CD4-positive, alpha-beta memory T cell (primary cell): ENCODE measurements around the gene LAYN. TPM values are rescaled to one million over a fixed set of nuclear protein-coding genes. Genes with fewer than 3 reads are reported as not detected.

ENCODE experiments used
- CTCF ChIA-PET: fragments of 350-600 bp; sonication (Branson Sonifier 250); formaldehyde crosslinking; loops from one replicate; lab custom pipeline; 2021; ENCODE audit warnings: inconsistent platforms; ENCODE audit not compliant: partially characterized antibody; lab: Charles Lee
- POLR2A ChIA-PET: fragments of 350-600 bp; sonication (Branson Sonifier 250); formaldehyde crosslinking; loops from one replicate; lab custom pipeline; 2021; ENCODE audit not compliant: partially characterized antibody; lab: Charles Lee
- DNase-seq, 5 donors: peaks; one replicate each; pipeline versions ENCODE4 v3.0.0 to v3.0.0-alpha.2; 2020 to 2022; ENCODE audit warnings: mixed read lengths in 1 of 5
- H3K27ac ChIP-seq: one replicate; pipeline ENCODE4 v1.7.0; 2013; ENCODE audit warnings: low read depth, low read length
- H3K27me3 ChIP-seq: 2 replicates; pipeline ENCODE4 v1.7.0; 2013; ENCODE audit warnings: mild to moderate bottlenecking, low read length, moderate library complexity; ENCODE audit not compliant: insufficient read depth
- H3K36me3 ChIP-seq: 2 replicates; pipeline ENCODE4 v1.7.0; 2013; ENCODE audit warnings: mild to moderate bottlenecking, low read length, moderate library complexity; ENCODE audit not compliant: insufficient read depth
- H3K4me1 ChIP-seq: 2 replicates; pipeline ENCODE4 v1.7.0; 2013; ENCODE audit warnings: mild to moderate bottlenecking, low read length, moderate library complexity; ENCODE audit not compliant: insufficient read depth
- H3K4me3 ChIP-seq, 2 donors: one replicate each; pipeline ENCODE4 v1.7.0; 2013; ENCODE audit warnings: low read length in 2 of 2, mild to moderate bottlenecking in 1 of 2
- H3K9me3 ChIP-seq, 2 donors: one replicate each; pipeline ENCODE4 v1.7.0; 2013; ENCODE audit warnings: low read length in 2 of 2, control low read depth in 1 of 2; ENCODE audit not compliant: control insufficient read depth in 1 of 2
- H3K27ac Mint-ChIP-seq, 7 donors: one replicate each; pipeline ENCODE4 v1.8.0; 2020 to 2021; ENCODE audit warnings: mixed read lengths in 7 of 7, mild to moderate bottlenecking in 6 of 7, inconsistent platforms in 3 of 7, moderate library complexity in 3 of 7
- H3K27me3 Mint-ChIP-seq, 2 donors: one replicate each; pipeline ENCODE4 v1.8.0; 2020 to 2021; ENCODE audit warnings: mixed read lengths in 2 of 2
- H3K36me3 Mint-ChIP-seq, 2 donors: one replicate each; pipeline ENCODE4 v1.8.0; 2020 to 2021; ENCODE audit warnings: mixed read lengths in 2 of 2, inconsistent platforms in 1 of 2, mild to moderate bottlenecking in 1 of 2
- H3K4me1 Mint-ChIP-seq, 4 donors: one replicate each; pipeline ENCODE4 v1.8.0; 2020 to 2021; ENCODE audit warnings: mixed read lengths in 4 of 4, mild to moderate bottlenecking in 1 of 4
- H3K4me3 Mint-ChIP-seq, 8 donors: one replicate each; pipeline ENCODE4 v1.8.0; 2020 to 2021; ENCODE audit warnings: mixed read lengths in 8 of 8, mild to moderate bottlenecking in 7 of 8, moderate library complexity in 6 of 8, inconsistent platforms in 3 of 8
- H3K9me3 Mint-ChIP-seq, 8 donors: one replicate each; pipeline ENCODE4 v1.8.0; 2020 to 2021; ENCODE audit warnings: mixed read lengths in 8 of 8, mild to moderate bottlenecking in 5 of 8, inconsistent platforms in 3 of 8, moderate library complexity in 1 of 8
- intact Hi-C: fragments of 100-400 bp; cut with micrococcal nuclease; formaldehyde crosslinking; loops from one replicate; pipeline ENCODE4 v1.15.1; 2023
- polyA plus RNA-seq, 2 donors: library from polyadenylated mRNA; unstranded; fragments of 300-500 nt; fragmentation: Illumina TruSeq; gene quantifications; one replicate each; pipeline ENCODE4 v1.2.3, GENCODE V29; 2021
- total RNA-seq, 2 experiments: library from RNA; stranded (reverse); gene quantifications; one replicate each; pipeline ENCODE4 v1.2.3, GENCODE V29; 2021

Gene LAYN
- total and polyA plus RNA-seq, 4 experiments from 2014 or later = not detected

GRCh38 chr11:111522426-111522825, 18.1 kb upstream of the LAYN start:
- no peak overlapping the region for H3K4me3 ChIP-seq
- no peaks in the 10 kb centered on the region for H3K9me3 ChIP-seq
- intact Hi-C loops = no loop called here

GRCh38 chr11:111523343-111523742, 17.2 kb upstream of the LAYN start:
- Mint-ChIP-seq H3K36me3 (no peaks in the 10 kb centered on the region), H3K27ac (no peak overlapping the region), H3K4me1 (peaks cover 0 to under 1% (median 0%) of the 10 kb centered on the region in 4 donors), H3K9me3 (no peaks in the 10 kb centered on the region), H3K4me3 (no peak overlapping the region), H3K27me3 (peaks cover 10 to 11% of the 10 kb centered on the region in 2 donors)
- DNase-seq = no peak
- H3K9me3 ChIP-seq = no peaks in the 10 kb centered on the region
- H3K27me3 ChIP-seq = no peaks in the 10 kb centered on the region
- POLR2A ChIA-PET = no interaction called here
- H3K27ac ChIP-seq = no peak overlapping the region
- no peaks in the 10 kb centered on the region for H3K36me3 ChIP-seq
- intact Hi-C loops = no loop called here
- H3K4me3 ChIP-seq = no peak overlapping the region
- H3K4me1 ChIP-seq = no peaks in the 10 kb centered on the region
- CTCF ChIA-PET = no interaction called here

More at GRCh38 chr11:111522426-111522825, 18.1 kb upstream of the LAYN start:
- H3K27ac ChIP-seq = no peak overlapping the region
- no peak overlapping the region for H3K27ac Mint-ChIP-seq
- ChIA-PET POLR2A (no interaction called here), CTCF (no interaction called here)
- H3K27me3 Mint-ChIP-seq = peaks cover 11% of the 10 kb centered on the region in 2 donors
- no peaks in the 10 kb centered on the region for H3K27me3 ChIP-seq
- H3K4me3 Mint-ChIP-seq = no peak overlapping the region
- no peak for DNase-seq
- H3K4me1 Mint-ChIP-seq = no peaks in the 10 kb centered on the region
- no peaks in the 10 kb centered on the region for H3K36me3 ChIP-seq
- no peaks in the 10 kb centered on the region for H3K9me3 Mint-ChIP-seq
- H3K36me3 Mint-ChIP-seq = no peaks in the 10 kb centered on the region
- no peaks in the 10 kb centered on the region for H3K4me1 ChIP-seq

GRCh38 chr11:111524056-111524455, 16.5 kb upstream of the LAYN start:
- Histone ChIP-seq H3K4me3 (no peak overlapping the region), H3K27ac (no peak overlapping the region), H3K36me3 (no peaks in the 10 kb centered on the region), H3K4me1 (peaks cover 5% of the 10 kb centered on the region), H3K9me3 (no peaks in the 10 kb centered on the region), H3K27me3 (no peaks in the 10 kb centered on the region)
- H3K9me3 Mint-ChIP-seq = no peaks in the 10 kb centered on the region
- H3K4me1 Mint-ChIP-seq = peaks cover 3 to 7% (median 5%) of the 10 kb centered on the region in 4 donors
- ChIA-PET CTCF (no interaction called here), POLR2A (no interaction called here)
- intact Hi-C loops = no loop called here
- DNase-seq = no peak
- H3K36me3 Mint-ChIP-seq = no peaks in the 10 kb centered on the region
- no peak overlapping the region for H3K27ac Mint-ChIP-seq
- H3K4me3 Mint-ChIP-seq = no peak overlapping the region
- peaks cover 10 to 11% of the 10 kb centered on the region in 2 donors for H3K27me3 Mint-ChIP-seq

- no peaks in the 10 kb centered on the region for H3K27me3 ChIP-seq
- no peak overlapping the region for H3K27ac ChIP-seq
- ChIA-PET POLR2A (no interaction called here), CTCF (no interaction called here)
- H3K4me1 ChIP-seq = peaks cover 5% of the 10 kb centered on the region
- Mint-ChIP-seq H3K36me3 (no peaks in the 10 kb centered on the region), H3K9me3 (no peaks in the 10 kb centered on the region), H3K4me1 (peaks cover 3 to 8% (median 5%) of the 10 kb centered on the region in 4 donors), H3K27me3 (peaks cover 8 to 10% of the 10 kb centered on the region in 2 donors), H3K4me3 (no peak overlapping the region), H3K27ac (no peak overlapping the region)
- H3K36me3 ChIP-seq = no peaks in the 10 kb centered on the region
- H3K9me3 ChIP-seq = no peaks in the 10 kb centered on the region
- DNase-seq = no peak
- intact Hi-C loops = no loop called here
- H3K4me3 ChIP-seq = no peak overlapping the region
These were observed 15.1 kb upstream of the LAYN start for GRCh38 chr11:111525456-111525855.

- DNase-seq = no peak
- Histone ChIP-seq H3K4me1 (peaks cover 5% of the 10 kb centered on the region), H3K4me3 (no peak overlapping the region), H3K27ac (no peak overlapping the region), H3K36me3 (no peaks in the 10 kb centered on the region), H3K27me3 (no peaks in the 10 kb centered on the region), H3K9me3 (no peaks in the 10 kb centered on the region)
- intact Hi-C loops = no loop called here
- CTCF ChIA-PET = no interaction called here
- Mint-ChIP-seq H3K4me3 (no peak overlapping the region), H3K9me3 (no peaks in the 10 kb centered on the region), H3K27ac (no peak overlapping the region), H3K4me1 (peaks cover 3 to 8% (median 5%) of the 10 kb centered on the region in 4 donors), H3K36me3 (no peaks in the 10 kb centered on the region), H3K27me3 (peaks cover 8 to 10% of the 10 kb centered on the region in 2 donors)
- POLR2A ChIA-PET = no interaction called here
These were observed 14.0 kb upstream of the LAYN start for GRCh38 chr11:111526501-111526900.

GRCh38 chr11:111527279-111527678, 13.2 kb upstream of the LAYN start:
- intact Hi-C loops = no loop called here
- H3K4me3 Mint-ChIP-seq = no peak overlapping the region
- DNase-seq = no peak
- Histone ChIP-seq H3K4me3 (no peak overlapping the region), H3K36me3 (no peaks in the 10 kb centered on the region), H3K4me1 (peaks cover 5% of the 10 kb centered on the region), H3K27me3 (no peaks in the 10 kb centered on the region), H3K27ac (no peak overlapping the region), H3K9me3 (no peaks in the 10 kb centered on the region)
- no peak overlapping the region for H3K27ac Mint-ChIP-seq
- CTCF ChIA-PET = no interaction called here
- H3K4me1 Mint-ChIP-seq = peaks cover 3 to 8% (median 6%) of the 10 kb centered on the region in 4 donors
- no peaks in the 10 kb centered on the region for H3K36me3 Mint-ChIP-seq
- H3K27me3 Mint-ChIP-seq = peaks cover 8 to 14% of the 10 kb centered on the region in 2 donors
- POLR2A ChIA-PET = no interaction called here
- no peaks in the 10 kb centered on the region for H3K9me3 Mint-ChIP-seq

GRCh38 chr11:111528557-111528956, 12.0 kb upstream of the LAYN start:
- CTCF ChIA-PET = no interaction called here

More at GRCh38 chr11:111528557-111528956, 12.0 kb upstream of the LAYN start:
- H3K4me1 ChIP-seq = peaks cover 5% of the 10 kb centered on the region
- no peaks in the 10 kb centered on the region for H3K9me3 ChIP-seq
- POLR2A ChIA-PET = no interaction called here
- H3K4me3 ChIP-seq = no peak overlapping the region
- no peaks in the 10 kb centered on the region for H3K27me3 ChIP-seq
- no peaks in the 10 kb centered on the region for H3K36me3 ChIP-seq
- peak overlapping the region in 2 of 7 donors; percentile 32 to 43 for H3K27ac Mint-ChIP-seq
- H3K4me1 Mint-ChIP-seq = peaks cover 3 to 8% (median 6%) of the 10 kb centered on the region in 4 donors
- H3K27me3 Mint-ChIP-seq = peaks cover 2 to 15% of the 10 kb centered on the region in 2 donors
- DNase-seq = peak in 4 of 5 donors; percentile 33 to 54 (median 51)
- no peak overlapping the region for H3K27ac ChIP-seq
- H3K36me3 Mint-ChIP-seq = no peaks in the 10 kb centered on the region
- H3K9me3 Mint-ChIP-seq = no peaks in the 10 kb centered on the region
- no peak overlapping the region for H3K4me3 Mint-ChIP-seq
- intact Hi-C loops = no loop called here
